Fibroblast of skin of right biceps (primary cell): ENCODE measurements around the gene CEACAM3.
A peak's percentile ranks its signal among the peaks of the same experiment; 100 is the strongest.

Experiments
- DNase-seq: peaks from one replicate; pipeline ENCODE4 v3.0.0-alpha.2; 2013

CEACAM3 gene

DNA sequence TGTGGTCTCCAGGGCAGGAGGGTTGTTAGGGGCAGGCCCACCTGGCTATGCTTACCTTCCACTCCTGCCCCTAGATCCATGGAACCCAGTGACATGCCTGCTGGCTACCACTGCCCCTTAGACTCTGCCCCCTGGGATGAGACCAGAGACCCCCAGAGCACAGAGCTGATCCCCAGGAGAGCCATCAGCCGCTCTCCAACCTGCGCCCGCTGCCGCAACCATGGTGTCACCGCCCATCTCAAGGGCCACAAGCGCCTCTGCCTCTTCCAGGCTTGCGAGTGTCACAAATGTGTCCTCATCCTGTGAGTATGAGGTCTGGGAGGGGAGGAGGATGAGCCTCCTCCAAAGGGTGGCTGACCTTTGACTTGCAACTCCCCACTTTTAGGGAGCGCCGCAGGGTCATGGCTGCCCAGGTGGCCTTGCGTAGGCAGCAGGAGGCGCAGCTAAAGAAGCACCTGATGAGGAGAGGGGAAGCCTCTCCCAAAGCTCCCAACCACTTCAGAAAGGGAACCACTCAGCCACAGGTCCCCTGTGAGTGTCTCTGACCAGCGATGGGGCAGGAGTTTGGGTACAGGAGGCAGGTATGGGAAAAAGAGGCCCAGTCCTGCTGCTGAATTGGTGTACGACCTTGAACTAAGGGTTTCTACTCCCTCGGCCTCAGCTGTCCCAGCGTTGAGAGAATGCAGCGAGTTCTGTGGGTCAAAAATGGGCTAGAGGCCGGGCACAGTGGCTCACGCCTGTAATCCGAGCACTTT, 51.1 kb downstream of the CEACAM3 start:
- DNase-seq, result no peak

GRCh38 chr19:41848666-41849065, 52.3 kb downstream of the CEACAM3 start:
- DNase-seq, result no peak

GRCh38 chr19:41849067-41849466, 52.7 kb downstream of the CEACAM3 start:
- DNase-seq, result no peak

DNA sequence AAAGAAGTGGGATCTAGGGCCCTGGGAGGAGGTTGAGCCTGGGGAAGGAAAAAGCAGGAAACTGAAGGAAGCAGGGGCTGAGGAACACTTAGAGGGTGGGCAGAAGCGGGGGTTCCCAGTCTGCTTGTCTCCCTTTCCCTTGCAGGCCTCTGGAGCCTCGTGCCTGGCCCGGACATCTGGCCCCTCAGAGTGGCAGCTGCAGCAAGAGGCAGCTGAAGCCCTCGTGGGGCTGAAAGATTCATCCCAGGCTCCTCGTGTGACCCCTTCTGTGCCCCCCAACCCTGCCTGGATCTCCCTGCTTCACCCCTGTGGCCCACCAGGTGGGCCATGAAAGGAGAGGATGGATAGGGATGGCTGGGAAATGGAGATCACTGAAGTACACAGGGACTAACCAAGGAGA, 54.0 kb downstream of the CEACAM3 start:
- no peak for DNase-seq

- DNase-seq, result no peak
Observed at GRCh38 chr19:41851456-41851855, 55.1 kb downstream of the CEACAM3 start.

DNA sequence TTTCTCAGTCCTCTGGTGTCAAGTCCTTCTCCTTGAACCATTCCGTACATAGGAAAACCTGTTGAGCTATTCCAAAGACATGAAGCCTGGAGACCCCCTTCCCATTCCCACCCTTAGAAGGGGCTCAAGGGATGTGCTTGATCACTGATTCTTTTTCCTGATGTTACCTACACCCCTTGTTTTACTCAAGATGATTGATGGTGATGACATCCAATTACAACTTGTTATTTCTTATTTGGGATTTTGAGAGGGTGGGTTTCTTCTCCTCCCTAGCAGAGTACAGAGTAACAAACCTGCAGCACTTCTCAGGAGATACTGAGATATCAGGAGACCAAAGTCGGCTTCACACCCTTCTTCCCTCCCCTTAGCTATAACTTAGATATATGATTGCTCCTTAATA, 57.0 kb downstream of the CEACAM3 start:
- no peak for DNase-seq

DNA sequence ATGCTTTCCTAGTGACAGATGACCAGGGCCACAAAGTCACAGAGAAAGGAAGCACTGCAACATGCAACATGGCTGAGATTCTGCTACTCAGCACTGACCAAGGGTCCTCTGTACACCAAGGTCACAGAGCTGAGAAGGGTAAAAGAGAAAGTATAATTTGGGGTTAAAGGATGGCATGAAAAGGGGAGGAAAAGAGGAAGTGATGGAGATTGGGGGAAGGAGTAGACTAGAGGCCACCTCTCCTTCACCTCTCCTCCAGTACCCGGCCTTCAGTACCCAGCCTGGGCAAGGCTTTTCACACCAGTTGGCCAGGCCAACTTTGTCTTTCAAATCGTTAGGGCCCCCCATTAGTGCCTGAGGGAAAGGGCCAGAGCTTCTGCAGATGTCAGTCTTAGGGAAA, 57.4 kb downstream of the CEACAM3 start:
- DNase-seq, result no peak

DNA sequence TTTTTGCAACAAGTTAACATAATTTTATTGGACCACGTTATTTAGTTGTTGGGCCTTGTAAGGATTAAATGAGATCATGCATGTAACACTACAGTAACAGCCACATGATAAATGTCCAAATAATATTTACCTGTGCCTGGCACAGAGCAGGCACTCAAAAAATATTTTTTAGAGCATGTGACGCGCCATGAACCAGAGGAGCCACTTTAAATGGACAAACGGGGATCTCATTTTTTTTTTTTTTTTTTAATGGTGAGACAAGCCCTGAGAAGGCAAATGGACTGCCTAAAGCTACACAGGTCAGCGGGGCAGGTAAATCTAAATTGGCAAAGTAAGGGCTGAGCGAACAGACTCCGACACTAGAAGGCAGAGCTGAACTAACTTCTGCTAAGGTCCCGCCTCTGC, 62.8 kb downstream of the CEACAM3 start:
- no peak for DNase-seq

DNA sequence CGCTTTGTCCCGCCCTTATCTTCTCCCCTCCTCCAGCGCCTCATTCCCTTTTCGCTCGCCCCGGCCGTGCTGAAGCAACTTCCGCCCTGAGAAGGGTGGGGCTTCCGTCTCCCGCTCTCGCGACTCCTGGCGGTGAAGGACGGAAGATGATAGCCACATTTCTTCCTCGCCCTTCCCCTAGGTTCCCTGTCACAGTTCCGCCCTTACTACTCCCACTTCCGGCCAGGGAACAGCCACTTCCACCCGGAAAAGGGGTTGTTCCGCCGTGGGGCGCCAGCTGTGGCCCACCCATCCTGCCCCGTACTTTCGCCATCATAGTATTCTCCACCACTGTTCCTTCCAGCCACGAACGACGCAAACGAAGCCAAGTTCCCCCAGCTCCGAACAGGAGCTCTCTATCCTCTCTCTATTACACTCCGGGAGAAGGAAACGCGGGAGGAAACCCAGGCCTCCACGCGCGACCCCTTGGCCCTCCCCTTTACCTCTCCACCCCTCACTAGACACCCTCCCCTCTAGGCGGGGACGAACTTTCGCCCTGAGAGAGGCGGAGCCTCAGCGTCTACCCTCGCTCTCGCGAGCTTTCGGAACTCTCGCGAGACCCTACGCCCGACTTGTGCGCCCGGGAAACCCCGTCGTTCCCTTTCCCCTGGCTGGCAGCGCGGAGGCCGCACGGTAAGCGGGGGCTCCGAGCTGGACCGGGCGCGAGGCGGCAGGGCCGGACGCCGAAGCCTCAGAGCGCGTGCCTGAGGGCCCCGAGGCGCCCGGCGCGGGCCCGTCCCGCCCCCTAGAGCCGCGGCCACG, 63.4 kb downstream of the CEACAM3 start, which contains the start of gene RPS19:
RPS19 (plus strand) TSS at position 638 of the 801 bp plus-strand sequence. CDS start 520 bp downstream, outside the sequence.
- DNase-seq, result peak; percentile 99

DNA sequence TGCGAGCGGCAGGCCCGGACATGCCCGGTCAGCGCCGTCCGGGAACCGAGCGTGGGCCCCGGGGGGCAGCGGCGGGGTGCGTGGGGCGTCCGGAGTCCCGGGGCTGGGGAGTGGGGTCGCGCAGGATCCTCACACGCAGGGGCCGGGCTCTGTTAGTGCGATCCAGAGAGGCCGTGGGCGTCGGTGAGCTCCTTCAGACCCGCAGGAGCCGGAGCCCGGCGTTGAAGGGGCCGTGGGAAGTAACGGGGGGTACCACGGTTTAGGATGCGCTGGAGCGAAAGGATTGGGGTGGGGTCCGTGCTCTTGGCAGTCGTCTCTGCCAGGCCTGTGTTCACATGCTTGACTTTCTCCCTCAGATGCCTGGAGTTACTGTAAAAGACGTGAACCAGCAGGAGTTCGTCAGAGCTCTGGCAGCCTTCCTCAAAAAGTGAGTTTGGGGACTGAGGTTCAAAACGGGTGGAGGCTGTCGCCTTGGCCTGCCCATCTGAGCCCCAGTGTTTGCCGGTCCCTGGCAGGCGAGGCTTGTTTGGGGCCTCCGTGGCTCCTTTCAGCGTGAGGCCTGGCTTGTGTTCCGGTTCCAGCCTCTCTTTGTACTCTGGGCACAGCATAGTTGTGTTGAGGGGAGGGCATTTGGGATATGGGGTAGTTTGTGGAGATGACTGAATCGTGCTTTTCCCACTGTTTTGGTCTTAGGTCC, 64.2 kb downstream of the CEACAM3 start:
- no peak for DNase-seq
